HPDE6-E6E7 (cell line): ENCODE data around the gene PINLYP.
"Not testable (repeated sequence)": the region's sequence is repeated elsewhere in the genome, so short reads cannot be mapped to it uniquely, and the experiment has no call there.

Experiments used
- DNase-seq: peaks from one replicate; pipeline ENCODE4 v3.0.0; 2011; ENCODE audit warnings: missing footprints; ENCODE audit errors: extremely low spot score

The PINLYP gene

GRCh38 chr19:43575156-43575950, at the start of gene PINLYP, which contains the start of gene XRCC1:
TSS of gene PINLYP (plus strand) at chr19:43575801. CDS start at chr19:43577192, 1,391 bp downstream.
TSS of gene XRCC1 (minus strand) at chr19:43575527. CDS start at chr19:43575458, 69 bp downstream.
- DNase-seq: peak; percentile 98

- DNase-seq: peak; percentile 40
Measured at GRCh38 chr19:43525836-43526771, 49.5 kb upstream of the PINLYP start.

GRCh38 chr19:43526884-43527859, 48.4 kb upstream of the PINLYP start, which contains the start of gene ETHE1:
TSS of gene ETHE1 (minus strand) at chr19:43527201. CDS start at chr19:43527177, 24 bp downstream.
- peak; percentile 45 for DNase-seq

- no peak for DNase-seq
Measured at GRCh38 chr19:43527860-43528622, 47.6 kb upstream of the PINLYP start.

- no peak for DNase-seq
Measured at GRCh38 chr19:43532571-43532961, 43.0 kb upstream of the PINLYP start.

GRCh38 chr19:43532962-43533545, 42.5 kb upstream of the PINLYP start, which contains the start of gene ZNF575:
TSS of gene ZNF575 (plus strand) at chr19:43533188. CDS start at chr19:43534423, 1,235 bp downstream.
- peak; percentile 73 for DNase-seq

- peak; percentile 97 for DNase-seq
Measured at GRCh38 chr19:43533546-43534304, 41.9 kb upstream of the PINLYP start.

GRCh38 chr19:43534305-43534815, 41.2 kb upstream of the PINLYP start:
- no peak for DNase-seq

- DNase-seq: no peak
Measured at GRCh38 chr19:43534816-43535761, 40.5 kb upstream of the PINLYP start.

GRCh38 chr19:43538922-43539321, 36.7 kb upstream of the PINLYP start:
- DNase-seq: no peak

- DNase-seq: no peak
Measured at GRCh38 chr19:43540381-43540780, 35.2 kb upstream of the PINLYP start.

GRCh38 chr19:43541920-43542650, 33.5 kb upstream of the PINLYP start:
- no peak for DNase-seq

- DNase-seq: no peak
Measured at GRCh38 chr19:43544077-43544476, 31.5 kb upstream of the PINLYP start.

- no peak for DNase-seq
Measured at GRCh38 chr19:43545276-43545675, 30.3 kb upstream of the PINLYP start.

- no peak for DNase-seq
Measured at GRCh38 chr19:43545981-43546380, 29.6 kb upstream of the PINLYP start.

GRCh38 chr19:43546581-43546980, 29.0 kb upstream of the PINLYP start:
- no peak for DNase-seq

GRCh38 chr19:43547926-43548325, 27.7 kb upstream of the PINLYP start:
- DNase-seq: not testable (repeated sequence)
